HCT116 (cell line): ENCODE data around the gene LILRB3.

ENCODE experiments used
- CBX3 ChIP-seq: IDR thresholded peaks from 2 replicates; pipeline ENCODE4 v1.6.1; 2012; ENCODE audit warnings: low read depth
- EZH2 ChIP-seq: fragments of 200-600 bp; sonication (generic); IDR thresholded peaks from 2 replicates; pipeline ENCODE4 v1.6.1; 2017; ENCODE audit warnings: antibody characterized with exemption, mixed run types
- EZH2phosphoT487 ChIP-seq: fragments of 200-600 bp; IDR thresholded peaks from 2 replicates; pipeline ENCODE4 v1.6.1; 2018; ENCODE audit warnings: antibody characterized with exemption, borderline replicate concordance
- JUND ChIP-seq: IDR thresholded peaks from 2 replicates; pipeline ENCODE4 v1.6.1; 2012
- POLR2A ChIP-seq: IDR thresholded peaks from 2 replicates; pipeline ENCODE4 v1.7.0; 2011; ENCODE audit warnings: borderline replicate concordance; ENCODE audit not compliant: insufficient read depth, insufficient read length; ENCODE audit errors: extremely low read depth
- POLR2AphosphoS5 ChIP-seq: IDR thresholded peaks from 2 replicates; pipeline ENCODE4 v1.6.1; 2011; ENCODE audit warnings: mild to moderate bottlenecking, low read depth, low read length, moderate library complexity
- RAD21 ChIP-seq: IDR thresholded peaks from 2 replicates; pipeline ENCODE4 v1.6.1; 2012; ENCODE audit warnings: low read depth, mild to moderate bottlenecking
- SIN3A ChIP-seq: IDR thresholded peaks from 2 replicates; pipeline ENCODE4 v1.6.1; 2012; ENCODE audit warnings: low read depth
- SP1 ChIP-seq: IDR thresholded peaks from 2 replicates; pipeline ENCODE4 v1.6.1; 2012; ENCODE audit warnings: low read depth
- SRF ChIP-seq: IDR thresholded peaks from 2 replicates; pipeline ENCODE4 v1.6.1; 2012; ENCODE audit warnings: low read depth
- YY1 ChIP-seq: IDR thresholded peaks from 2 replicates; pipeline ENCODE4 v1.6.1; 2011; ENCODE audit warnings: low read length, low read depth, moderate library complexity, mild to moderate bottlenecking; ENCODE audit not compliant: insufficient replicate concordance; ENCODE audit errors: extremely low read depth
- TF ChIP-seq, protein P1 (sequence below), 3 experiments: fragments of 200-600 bp in 1 of 3; sonication (generic) in 1 of 3; IDR thresholded peaks in 2 of 3; conservative IDR thresholded peaks in 1 of 3; 2 replicates each; pipeline ENCODE4 v1.5.1; 2012 to 2017; ENCODE audit warnings: low read depth in 2 of 3, low read length in 2 of 3, antibody characterized with exemption in 1 of 3, borderline replicate concordance in 1 of 3, control low read depth in 1 of 3, mild to moderate bottlenecking in 1 of 3, mixed read lengths in 1 of 3, mixed run types in 1 of 3, moderate library complexity in 1 of 3; ENCODE audit not compliant: insufficient read depth in 1 of 3
- TF ChIP-seq, protein P2 (sequence below): IDR thresholded peaks from 2 replicates; pipeline ENCODE4 v1.6.1; 2012
- TF ChIP-seq, protein P3 (sequence below): IDR thresholded peaks from 2 replicates; pipeline ENCODE4 v1.6.1; 2012; ENCODE audit warnings: low read depth

DNA sequence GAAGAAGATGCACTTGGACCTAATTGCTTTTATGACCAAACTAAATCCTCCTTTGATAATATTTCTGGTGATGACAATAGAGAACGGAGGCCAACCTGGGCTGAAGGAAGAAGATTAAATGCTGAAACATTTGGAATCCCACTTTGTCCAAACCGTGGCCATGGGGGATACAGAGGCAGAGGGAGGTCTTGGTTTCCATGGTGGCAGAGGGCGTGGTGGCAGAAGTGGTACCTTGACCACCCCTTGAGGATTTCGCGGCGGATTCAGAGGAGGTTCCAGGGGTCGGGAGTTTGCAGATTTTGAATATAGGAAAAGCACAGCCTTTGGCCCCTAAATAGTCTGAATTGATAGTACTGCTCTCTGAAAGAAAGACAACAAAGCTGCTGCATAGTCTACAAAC, 7.2 kb upstream of the LILRB3 start:
- TF ChIP-seq, protein P1, sequence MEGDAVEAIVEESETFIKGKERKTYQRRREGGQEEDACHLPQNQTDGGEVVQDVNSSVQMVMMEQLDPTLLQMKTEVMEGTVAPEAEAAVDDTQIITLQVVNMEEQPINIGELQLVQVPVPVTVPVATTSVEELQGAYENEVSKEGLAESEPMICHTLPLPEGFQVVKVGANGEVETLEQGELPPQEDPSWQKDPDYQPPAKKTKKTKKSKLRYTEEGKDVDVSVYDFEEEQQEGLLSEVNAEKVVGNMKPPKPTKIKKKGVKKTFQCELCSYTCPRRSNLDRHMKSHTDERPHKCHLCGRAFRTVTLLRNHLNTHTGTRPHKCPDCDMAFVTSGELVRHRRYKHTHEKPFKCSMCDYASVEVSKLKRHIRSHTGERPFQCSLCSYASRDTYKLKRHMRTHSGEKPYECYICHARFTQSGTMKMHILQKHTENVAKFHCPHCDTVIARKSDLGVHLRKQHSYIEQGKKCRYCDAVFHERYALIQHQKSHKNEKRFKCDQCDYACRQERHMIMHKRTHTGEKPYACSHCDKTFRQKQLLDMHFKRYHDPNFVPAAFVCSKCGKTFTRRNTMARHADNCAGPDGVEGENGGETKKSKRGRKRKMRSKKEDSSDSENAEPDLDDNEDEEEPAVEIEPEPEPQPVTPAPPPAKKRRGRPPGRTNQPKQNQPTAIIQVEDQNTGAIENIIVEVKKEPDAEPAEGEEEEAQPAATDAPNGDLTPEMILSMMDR (IDR thresholded peaks at IDR 0.05 in 2 of 3, conservative IDR thresholded peaks at IDR 0.05 in 1 of 3; ENCODE audit: borderline replicate concordance in 1 of 3, insufficient read depth in 1 of 3, low read depth in 2 of 3, low read length in 2 of 3) = no peak
- no peak for TF ChIP-seq SIN3A
- TF ChIP-seq POLR2A = no peak
- TF ChIP-seq SP1 = no peak
- TF ChIP-seq EZH2phosphoT487 = no peak
- no peak for TF ChIP-seq JUND
- no peak for TF ChIP-seq YY1
- no peak for TF ChIP-seq POLR2AphosphoS5
- no peak for TF ChIP-seq EZH2
- TF ChIP-seq RAD21 = no peak
- TF ChIP-seq SRF = no peak
- TF ChIP-seq, protein P2, sequence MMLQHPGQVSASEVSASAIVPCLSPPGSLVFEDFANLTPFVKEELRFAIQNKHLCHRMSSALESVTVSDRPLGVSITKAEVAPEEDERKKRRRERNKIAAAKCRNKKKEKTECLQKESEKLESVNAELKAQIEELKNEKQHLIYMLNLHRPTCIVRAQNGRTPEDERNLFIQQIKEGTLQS = no peak
- TF ChIP-seq, protein P3, sequence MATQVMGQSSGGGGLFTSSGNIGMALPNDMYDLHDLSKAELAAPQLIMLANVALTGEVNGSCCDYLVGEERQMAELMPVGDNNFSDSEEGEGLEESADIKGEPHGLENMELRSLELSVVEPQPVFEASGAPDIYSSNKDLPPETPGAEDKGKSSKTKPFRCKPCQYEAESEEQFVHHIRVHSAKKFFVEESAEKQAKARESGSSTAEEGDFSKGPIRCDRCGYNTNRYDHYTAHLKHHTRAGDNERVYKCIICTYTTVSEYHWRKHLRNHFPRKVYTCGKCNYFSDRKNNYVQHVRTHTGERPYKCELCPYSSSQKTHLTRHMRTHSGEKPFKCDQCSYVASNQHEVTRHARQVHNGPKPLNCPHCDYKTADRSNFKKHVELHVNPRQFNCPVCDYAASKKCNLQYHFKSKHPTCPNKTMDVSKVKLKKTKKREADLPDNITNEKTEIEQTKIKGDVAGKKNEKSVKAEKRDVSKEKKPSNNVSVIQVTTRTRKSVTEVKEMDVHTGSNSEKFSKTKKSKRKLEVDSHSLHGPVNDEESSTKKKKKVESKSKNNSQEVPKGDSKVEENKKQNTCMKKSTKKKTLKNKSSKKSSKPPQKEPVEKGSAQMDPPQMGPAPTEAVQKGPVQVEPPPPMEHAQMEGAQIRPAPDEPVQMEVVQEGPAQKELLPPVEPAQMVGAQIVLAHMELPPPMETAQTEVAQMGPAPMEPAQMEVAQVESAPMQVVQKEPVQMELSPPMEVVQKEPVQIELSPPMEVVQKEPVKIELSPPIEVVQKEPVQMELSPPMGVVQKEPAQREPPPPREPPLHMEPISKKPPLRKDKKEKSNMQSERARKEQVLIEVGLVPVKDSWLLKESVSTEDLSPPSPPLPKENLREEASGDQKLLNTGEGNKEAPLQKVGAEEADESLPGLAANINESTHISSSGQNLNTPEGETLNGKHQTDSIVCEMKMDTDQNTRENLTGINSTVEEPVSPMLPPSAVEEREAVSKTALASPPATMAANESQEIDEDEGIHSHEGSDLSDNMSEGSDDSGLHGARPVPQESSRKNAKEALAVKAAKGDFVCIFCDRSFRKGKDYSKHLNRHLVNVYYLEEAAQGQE = no peak
- no peak for TF ChIP-seq CBX3
